Stimulated activated CD8-positive, alpha-beta memory T cell treated with anti-CD3 and anti-CD28 coated beads, Interleukin-7, amount 100 ng/mL, for 24 hours (primary cell): Measurements from ENCODE around the gene MCTP1.
"Not testable (repeated sequence)": the region's sequence is repeated elsewhere in the genome, so short reads cannot be mapped to it uniquely, and the experiment has no call there.

Experiments used
- DNase-seq: peaks from one replicate; pipeline ENCODE4 v3.0.0-alpha.2; 2020; ENCODE audit warnings: low read depth

MCTP1 gene

DNA sequence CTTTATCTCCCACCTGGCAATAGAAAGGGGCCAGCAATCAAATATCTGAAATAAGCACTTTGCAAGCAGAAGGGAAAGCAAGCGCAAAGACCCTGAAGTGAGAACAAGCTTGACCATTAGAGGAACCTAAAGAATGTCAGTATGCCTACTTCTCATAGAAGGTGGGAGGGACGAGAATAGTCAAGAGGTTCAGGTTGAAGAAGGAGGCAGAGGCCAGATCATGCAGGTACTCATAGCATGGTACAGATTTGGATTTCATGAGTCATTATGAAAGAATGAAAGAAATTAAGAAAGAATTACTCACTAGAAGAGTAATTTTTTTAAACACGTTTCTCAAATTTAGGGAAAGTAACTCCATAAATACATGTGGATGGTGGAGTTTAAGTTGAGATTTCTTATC lies 33.7 kb downstream of the MCTP1 start:
- no peak for DNase-seq

DNA sequence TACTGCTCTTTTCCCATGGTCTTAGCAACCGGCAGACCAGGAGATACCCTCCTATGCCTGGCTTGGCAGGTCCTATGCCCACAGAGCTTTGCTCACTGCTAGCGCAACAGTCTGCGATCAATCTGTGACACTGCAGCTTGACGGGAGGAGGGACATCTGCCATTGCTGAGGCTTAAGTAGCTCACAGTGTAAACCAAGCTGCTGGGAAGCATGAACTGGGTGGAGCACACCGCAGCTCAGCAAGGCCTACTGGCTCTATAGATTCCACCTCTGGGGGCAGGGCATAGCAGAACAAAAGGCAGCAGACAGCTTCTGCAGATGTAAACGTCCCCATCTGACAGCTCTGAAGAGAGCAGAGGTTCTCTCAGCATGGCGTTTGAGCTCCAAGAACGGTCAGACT lies 40.4 kb downstream of the MCTP1 start:
- DNase-seq = no peak

DNA sequence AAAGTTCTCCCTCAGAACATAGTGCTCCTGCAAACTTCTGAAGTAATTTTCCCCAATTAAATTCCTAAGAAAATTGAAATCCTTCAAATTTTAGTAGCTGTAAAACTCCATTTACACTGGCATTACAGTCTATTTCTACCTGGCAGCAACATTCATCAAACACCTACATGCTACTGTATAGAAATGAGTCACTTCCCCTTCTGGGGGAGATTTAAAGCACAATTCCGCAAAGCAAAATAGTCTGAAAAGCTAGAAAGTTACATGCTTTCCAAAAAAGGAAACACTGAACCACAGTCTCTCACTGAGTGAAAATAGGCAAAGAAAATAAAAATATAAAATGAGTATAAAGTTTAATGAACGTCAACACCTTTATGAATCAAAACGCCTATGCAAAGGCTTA lies 43.3 kb downstream of the MCTP1 start:
- DNase-seq = no peak

DNA sequence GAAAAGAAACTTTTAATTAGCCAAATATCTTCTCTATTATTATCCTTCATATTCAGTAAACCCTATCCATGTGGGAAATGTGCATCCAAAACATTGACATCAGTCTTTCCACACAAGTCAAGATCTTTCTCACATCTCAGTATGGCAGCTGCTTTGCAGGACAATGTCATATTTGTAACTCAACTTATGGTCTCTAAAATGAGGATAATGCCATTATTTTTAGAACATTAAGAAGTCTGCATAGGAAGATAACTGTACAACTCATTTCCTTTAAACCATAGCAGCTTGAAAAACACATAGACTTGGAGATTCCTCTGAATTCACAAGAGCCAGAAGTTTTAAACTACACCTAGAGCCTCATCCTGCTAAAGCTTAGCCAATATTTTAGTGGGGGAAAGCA lies 43.7 kb downstream of the MCTP1 start:
- DNase-seq = no peak

DNA sequence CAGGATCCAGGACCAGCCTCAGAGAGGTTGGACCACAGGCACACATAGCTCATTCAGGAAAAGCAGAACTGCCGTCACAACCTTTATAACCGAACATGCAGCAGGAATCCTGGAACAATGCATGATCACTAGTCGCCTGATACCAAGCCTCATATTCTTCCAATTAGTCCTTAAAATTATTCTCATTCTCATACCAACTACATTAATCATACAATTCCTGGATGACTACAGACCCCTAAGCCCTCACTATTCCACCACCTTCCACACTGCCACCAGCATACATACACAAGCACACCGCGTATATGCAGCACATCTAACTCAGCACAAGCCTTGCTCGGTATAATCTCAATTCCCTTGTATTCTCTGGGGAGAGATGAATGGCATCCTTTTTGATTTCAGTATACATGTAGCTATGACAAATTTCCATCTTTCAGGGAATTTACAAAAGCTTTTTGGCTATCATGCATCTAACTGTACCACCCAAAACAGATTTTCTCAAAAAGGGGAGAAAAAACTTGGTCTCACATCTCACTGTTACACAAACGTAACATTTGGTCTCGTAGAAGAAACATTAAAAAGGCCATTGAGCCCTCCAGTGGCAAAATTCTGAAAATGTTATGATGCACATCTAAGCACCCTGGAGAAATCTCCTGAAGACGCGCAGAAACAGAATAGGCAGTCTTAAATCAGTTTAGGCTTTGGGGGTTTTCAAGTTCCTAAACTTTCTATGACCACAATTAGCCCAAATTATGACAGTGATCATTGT lies 46.2 kb downstream of the MCTP1 start:
- DNase-seq = no peak

DNA sequence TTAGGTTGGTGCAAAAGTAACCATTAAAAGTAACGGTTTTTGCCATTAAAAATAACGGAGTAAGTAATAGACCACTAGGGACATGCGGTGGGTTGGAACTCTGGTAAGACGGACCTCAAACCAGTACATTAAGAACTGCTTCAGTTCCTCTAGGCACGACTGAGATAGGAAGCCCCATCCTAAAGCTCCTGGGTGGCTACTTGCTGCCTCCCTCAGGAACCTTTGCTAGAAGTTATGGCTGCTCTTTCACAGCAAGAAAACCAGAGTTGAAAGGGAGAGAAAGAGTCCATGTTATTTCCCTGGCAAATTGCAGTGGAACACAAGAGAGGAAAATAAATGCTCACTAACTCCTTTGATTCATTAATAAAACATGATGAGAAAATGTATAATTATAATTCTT lies 47.6 kb downstream of the MCTP1 start:
- DNase-seq = no peak

DNA sequence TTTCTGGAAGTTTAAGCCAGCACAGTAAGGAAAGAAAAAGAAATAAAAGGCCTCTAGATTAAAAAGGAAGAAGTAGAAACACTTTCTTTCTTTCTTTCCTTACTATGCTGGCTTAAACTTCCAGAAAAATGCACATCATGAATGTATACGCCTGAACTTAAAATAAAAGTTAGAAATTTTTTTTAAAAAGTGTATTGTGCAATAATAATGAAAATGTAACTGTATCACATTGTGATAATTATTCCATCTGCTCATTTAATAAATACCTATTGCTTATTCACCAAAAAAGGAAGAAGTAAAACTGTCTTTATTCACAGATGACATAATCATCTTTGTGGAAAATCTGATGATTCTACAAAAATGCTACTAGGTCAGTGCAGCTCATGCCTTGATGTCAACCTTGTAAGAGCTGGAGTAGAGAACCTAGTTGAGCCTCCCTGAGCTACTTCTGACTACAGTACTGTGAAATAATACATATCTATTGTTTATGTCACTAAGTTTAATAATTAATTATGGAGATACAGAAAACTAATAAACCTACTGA lies 49.4 kb downstream of the MCTP1 start:
- no peak for DNase-seq

DNA sequence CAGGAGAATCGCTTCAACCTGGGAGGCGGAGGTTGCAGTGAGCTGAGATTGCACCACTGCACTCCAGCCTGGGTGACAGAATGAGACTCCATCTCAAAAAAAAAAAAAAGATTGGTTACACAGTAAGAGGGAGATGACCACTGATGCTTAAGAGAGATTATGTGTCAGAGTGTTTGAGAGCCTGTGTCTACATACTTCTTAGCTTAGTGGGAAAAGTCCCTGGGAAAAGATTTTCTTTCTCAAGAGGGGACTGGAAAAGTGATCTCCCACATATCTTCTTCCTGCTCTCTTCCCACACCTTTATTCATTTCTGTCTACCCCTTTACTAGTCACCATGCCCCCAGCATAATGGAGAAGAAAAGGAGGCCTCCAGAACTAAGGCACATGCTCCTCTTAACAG lies 55.2 kb downstream of the MCTP1 start:
- DNase-seq = no peak

DNA sequence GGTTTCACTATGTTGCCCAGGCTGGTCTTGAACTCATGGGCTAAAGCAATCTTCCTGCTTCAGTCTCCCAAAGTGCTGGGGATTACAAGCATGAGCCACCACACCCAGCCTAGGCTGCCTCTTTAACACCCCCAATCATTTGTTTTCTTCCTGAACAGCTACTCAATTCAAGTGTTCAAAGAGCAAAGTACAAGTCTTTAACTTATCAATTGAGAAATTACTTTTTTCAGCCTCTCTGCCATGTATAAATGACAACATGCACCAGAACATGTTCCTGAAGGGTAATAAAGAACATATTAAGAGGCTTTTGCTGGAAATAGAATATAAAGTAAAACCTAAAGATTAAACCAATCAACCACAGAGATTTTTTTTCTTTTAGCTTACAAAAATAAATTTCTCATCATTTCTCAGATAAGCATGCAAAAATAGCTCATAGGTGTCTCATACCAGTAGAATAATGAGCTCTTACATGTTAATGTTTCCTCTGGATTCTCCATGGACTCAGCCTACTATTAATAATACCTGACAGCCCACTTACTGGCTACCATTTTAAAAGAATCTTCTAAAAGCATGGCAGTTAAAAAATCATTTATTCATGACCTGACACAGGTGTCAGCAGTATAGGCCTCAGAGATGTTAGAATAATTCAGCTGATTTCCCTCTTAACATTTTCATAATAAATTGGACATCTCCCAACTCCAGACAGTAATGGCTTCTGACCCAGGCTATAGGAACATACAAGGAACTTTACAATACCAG lies 60.0 kb downstream of the MCTP1 start:
- no peak for DNase-seq

DNA sequence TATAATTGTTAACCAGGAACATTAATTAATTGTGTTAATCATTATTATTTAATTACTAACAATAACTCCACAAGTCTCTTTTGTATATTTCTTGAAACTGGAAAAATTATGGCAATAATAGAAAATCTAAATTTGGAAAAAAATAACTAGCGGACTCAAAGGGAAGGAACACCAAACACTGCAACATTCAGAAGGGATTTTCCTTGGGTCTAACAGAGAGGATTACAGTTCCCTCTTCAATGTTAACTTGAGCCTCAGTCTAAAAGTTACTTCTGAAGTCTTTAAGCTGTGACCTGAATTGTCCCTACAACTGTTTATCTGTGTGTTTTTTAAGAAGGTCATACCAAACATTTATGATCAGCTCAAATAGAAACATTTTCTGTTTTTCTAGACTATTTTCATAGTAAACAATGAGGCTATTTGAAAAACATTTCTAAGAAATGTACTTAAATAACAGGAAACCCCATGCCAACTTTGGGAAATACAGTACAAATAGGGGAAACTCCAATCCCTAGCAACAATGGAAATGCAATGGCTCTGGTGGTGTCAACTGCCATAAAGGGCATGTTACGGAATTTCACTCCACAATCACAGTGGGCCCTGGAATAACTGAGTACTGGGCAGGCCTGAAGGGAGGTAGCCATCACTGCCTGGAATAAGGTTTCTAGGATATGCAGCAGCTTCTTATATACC lies 61.2 kb downstream of the MCTP1 start:
- DNase-seq = no peak

DNA sequence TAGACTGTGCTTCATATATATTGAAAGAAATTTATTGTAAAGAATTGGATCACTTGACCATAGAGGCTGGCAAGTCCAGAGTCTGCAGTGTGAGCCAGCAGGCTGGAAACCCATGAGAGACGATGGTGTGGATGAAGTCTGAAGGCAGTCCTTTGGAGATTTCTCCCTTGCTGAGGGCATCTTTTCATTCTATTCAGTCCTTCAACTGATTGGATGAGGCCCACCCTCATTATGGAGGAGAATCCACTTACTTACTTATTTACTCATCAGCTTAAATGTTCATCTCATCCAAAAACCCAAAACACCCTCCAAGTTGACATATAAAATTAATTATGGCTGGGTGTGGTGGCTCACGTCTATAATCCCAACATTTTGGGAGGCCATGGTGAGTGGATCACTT lies 62.1 kb downstream of the MCTP1 start:
- no peak for DNase-seq

DNA sequence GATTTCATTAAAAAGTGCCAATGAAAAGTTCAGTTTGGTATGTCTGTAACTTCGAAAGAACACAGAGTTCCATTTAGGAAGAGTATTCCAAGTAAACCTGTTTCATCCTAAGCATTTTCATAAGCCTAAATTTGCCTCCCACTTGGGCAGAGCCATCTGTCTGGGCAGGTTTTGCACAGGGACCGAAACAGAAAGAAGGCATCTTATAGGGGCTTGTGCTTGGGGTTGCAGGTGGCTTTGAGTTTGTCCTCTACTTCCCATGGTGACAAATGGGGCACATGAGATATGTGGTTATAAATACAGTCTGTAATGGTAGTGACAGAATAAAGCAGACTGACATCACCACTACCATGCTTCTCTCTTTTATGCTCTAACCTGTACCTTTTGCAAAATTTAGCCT lies 63.7 kb downstream of the MCTP1 start:
- DNase-seq = no peak

DNA sequence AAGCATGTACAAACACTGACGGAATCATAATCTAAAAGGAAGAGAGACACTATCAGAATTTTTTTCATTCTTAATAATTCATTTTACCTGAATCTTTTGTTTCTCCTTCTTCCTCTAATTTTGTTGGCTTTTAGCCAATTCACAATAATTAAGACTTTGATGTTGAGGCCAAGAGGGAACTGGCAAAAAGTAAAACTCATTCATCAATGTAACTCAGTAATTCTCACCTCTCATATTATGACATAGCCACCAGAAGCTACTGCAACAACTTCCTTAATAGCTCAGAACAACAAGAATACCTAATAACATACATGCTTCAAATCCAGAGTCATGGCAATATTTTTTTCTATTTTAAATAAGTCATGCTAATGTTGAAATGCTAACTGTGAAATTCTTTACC lies 64.5 kb downstream of the MCTP1 start:
- no peak for DNase-seq

DNA sequence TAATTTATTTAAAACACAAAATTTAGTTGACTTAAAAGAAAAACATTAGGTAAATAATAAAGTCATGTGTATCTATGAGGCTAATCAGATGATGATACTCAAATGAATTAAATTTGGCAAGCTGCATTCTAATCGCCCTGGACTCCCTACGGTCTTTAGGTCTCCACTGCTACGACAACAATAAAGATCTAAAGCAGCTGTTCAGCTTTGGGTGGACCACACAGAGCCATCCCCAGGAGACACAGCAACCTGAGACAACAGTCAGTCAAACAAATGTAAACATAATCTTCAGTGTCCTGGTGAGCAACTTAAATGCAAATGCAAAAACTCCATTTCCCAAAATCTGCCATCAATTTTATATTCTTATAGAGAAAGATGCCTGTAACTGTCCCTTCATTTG lies 65.5 kb downstream of the MCTP1 start:
- no peak for DNase-seq

DNA sequence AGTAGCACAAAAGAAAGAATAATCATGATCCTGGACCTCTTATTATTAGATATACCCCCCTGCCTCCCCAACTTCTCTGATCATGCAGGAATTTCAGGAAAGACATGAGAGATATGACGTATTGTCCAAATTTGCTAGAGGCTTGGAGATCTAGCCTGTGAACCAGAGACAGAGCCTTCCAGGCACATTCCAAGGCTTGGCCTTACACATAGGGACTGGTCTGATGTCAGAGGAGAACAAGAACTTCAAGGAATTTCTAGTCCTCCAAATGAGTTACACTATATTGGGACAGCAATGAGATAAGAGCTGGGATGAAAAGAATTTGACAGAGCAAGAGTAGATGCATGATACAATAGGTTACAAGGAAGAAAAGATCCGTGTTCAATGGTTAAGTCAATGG lies 67.0 kb downstream of the MCTP1 start:
- DNase-seq = no peak

DNA sequence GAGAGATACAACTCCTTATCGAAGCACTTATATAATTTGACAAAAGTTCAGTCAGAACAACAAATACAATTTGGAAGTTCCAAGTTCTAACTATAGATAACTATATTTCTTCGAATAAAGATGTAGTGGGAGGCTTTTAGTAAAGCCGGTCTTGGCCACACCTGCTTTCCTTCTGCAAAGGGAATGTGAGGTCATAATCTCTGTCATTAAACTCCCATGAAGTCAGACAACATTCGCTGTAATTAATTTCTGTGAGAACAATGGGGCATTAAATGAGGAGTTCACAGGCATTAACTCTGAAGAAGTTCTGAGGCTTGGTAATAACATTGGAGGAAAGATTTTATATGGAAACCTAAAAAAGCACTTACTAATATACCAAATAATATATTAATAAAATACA lies 67.5 kb downstream of the MCTP1 start:
- DNase-seq = no peak

DNA sequence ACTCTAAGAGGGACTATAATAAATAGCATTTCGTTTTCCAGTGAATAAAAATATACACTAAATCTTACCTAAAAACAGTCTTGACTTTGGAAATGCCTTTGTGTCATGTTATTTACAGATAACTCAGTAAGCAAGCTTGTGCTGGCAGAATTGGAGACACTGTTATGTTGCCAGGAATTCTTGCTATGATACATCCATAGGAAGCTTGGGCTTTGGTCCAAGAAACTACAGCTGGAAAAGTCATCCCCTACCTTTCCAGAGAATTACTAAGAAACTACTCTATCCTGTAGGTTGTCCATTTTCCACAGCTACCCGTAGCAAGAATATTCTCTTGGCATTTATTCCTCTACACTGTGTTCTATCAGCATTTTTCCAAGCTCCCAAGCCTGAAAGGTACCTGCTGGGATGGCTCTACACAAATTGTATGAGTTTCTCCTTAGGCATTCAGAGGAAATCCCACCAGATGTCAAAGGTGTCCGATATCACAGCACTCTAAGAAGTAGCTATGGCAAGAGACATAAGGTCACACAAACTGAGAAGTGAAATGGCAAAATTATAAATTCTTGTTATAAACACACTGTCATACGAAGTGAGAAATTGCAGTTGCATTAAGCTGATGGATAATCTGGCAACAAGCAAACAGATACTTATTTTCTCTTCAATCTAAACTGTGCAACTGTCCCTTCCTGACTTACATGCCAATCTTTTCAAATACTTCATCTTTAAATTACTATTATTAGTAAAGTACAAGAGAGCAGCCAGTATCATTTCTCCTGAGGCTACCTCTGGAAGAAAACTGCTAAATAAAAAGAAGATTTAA lies 68.5 kb downstream of the MCTP1 start:
- no peak for DNase-seq

DNA sequence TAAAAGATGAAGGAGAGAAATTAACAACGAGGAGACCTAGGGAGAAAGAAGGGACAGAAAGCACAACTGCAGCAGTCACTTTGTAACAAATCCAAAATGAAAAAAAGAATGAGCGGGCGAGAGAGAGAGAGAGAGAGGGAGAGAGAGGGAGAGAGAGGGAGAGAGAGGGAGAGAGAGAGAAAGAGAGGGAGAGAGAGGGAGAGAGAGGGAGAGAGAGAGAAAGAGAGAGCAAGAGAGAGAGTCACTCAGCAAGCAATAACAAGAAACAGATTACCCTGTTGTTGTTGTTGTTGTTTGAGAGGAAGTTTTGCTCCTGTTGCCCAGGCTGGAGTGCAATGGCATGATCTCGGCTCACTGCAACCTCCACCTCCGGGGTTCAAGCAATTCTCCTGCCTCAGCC lies 77.1 kb downstream of the MCTP1 start:
- DNase-seq = not testable (repeated sequence)

DNA sequence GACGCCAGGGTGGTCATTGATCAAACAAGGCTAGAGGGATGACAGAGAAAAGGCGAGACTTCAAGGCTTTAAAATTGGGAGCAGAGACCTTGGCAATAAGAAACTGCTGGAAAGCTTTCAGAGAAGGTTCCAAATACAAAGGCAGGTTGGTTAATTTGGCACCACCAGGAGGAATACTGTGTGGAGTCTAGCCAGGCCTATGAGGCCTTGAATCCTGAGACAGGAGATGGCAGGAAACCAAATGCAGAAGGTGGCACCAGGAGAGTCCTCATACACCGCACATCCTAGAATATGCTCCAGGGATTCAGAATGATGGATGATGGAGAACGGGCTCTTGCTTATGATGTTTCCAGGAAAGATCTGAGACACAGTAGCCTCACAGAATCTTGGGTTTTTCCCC lies 90.0 kb downstream of the MCTP1 start:
- DNase-seq = no peak

DNA sequence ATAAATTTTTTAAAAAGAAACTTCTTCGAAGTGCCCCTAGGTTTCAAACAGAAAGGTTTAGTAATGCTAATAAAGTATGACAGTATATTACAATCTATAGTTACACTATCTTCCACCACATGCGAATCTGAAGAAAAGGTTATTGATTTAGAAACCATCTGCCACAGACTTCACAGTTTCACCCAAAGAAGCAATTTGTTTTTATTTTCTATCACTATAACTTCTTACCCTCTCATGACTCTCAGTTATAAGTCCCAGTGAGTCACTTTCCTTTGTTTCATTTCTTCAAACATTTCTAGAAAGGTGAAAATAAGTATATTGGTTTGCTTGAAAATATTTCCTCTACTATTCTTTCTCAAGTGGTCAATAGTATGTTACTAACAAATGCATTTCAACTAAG lies 93.6 kb downstream of the MCTP1 start:
- no peak for DNase-seq

DNA sequence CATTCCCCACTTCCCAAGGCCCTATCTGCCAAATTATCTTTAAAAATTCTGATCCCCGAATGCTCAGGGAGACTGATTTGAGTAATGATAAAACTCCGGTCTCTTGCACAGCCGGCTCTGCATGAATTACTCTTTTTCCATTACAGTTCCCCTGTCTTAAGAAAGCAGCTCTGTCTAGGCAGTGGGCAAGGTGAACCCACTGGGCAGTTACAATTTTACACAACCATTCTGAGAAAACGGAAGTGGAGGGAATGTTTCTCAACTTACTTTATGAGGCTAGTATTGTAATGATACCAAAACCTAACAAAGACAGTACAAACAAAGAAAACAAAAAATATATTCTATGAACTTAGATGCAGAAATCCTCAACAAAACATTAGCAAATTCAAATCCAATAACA lies 100.0 kb downstream of the MCTP1 start:
- DNase-seq = no peak

DNA sequence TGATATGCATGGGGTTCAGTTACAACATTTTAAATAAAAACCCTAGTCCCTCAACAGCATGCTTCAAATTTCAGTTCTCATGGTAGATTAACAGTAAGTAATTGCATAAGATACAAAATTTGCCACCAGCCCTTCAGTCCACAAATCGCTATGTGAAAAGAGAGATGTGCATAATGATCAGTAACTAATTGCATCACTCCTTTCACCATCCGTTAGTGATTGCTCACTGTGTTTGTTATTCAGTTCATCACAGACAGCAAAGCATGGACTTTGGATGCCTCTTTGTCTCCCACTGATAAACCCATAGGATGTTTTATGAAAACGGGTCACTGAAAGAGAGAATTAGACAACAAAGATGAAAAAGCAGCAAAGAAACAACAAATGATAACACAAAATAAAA lies 103.2 kb downstream of the MCTP1 start:
- no peak for DNase-seq
